ENCODE results near the gene LRRC8E. TPM values are rescaled to one million over a fixed set of nuclear protein-coding genes. Genes with fewer than 3 reads are reported as not detected.
"Not testable (repeated sequence)": the region's sequence is repeated elsewhere in the genome, so short reads cannot be mapped to it uniquely, and the experiment has no call there.

LRRC8E gene
- total and polyA plus RNA-seq, 4 donors: 1.8 to 3.3 (median 2.4) TPM; not detected in 1

DNA sequence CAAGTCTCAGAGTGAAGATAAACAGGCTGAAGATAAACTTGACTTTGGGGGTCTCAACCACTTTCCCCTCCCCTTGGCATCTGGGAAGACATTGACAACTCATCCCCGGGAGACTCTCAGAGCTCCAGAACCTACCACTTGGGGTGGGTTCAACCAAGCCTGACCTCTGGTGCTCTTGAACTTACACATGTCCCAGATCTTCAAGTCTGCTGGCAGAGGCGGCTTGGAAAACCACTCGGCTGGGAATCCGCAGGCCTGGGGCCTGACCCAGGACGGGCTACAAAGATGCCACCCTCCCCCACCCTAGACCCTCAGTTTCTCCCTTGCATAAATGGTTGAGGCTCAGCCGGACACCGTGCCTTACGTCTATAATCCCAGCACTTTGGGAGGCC lies 512 bp downstream of the LRRC8E start:
- Histone ChIP-seq H3K27ac (ENCODE audit: low read depth in 1 of 2, low read length in 2 of 2) (no peak overlapping the region), H3K4me1 (ENCODE audit: control insufficient read depth in 4 of 4, insufficient read depth in 4 of 4, low read length in 3 of 4) (peaks cover 0 to 13% (median 7%) of the 10 kb centered on the region in 4 donors), H3K27me3 (ENCODE audit: control insufficient read depth in 4 of 4, insufficient read depth in 4 of 4, low read length in 3 of 4) (no peaks in the 10 kb centered on the region), H3K36me3 (ENCODE audit: control insufficient read depth in 4 of 4, insufficient read depth in 3 of 4, low read depth in 1 of 4, low read length in 3 of 4) (no peaks in the 10 kb centered on the region), H3K9me3 (ENCODE audit: control insufficient read depth in 4 of 4, low read length in 3 of 4) (no peaks in the 10 kb centered on the region), H3K4me3 (ENCODE audit: low read depth in 1 of 3, low read length in 3 of 3) (peak overlapping the region; percentile 41 to 76 (median 42)), H3K9ac (ENCODE audit: low read depth in 1 of 2, low read length in 2 of 2) (peak overlapping the region in 1 of 2 donors; percentile 69)
- DNase-seq (ENCODE audit: low spot score): no peak
- TF ChIP-seq TAF1 (conservative IDR thresholded peaks at IDR 0.05) (no peak), FOXA1 (IDR thresholded peaks at IDR 0.05) (no peak), EGR1 (IDR thresholded peaks at IDR 0.05; ENCODE audit: low read depth in 2 of 2) (no peak), GABPA (IDR thresholded peaks at IDR 0.05 in 1 of 2, conservative IDR thresholded peaks at IDR 0.05 in 1 of 2) (no peak), SP1 (IDR thresholded peaks at IDR 0.05) (no peak), HNF4A (conservative IDR thresholded peaks at IDR 0.05) (no peak), FOXA2 (IDR thresholded peaks at IDR 0.05) (no peak), JUND (IDR thresholded peaks at IDR 0.05) (no peak), NR2F2 (IDR thresholded peaks at IDR 0.05) (no peak), RAD21 (IDR thresholded peaks at IDR 0.05) (no peak), HNF4G (IDR thresholded peaks at IDR 0.05) (no peak), RXRA (IDR thresholded peaks at IDR 0.05) (no peak)
- TF ChIP-seq, protein P1, sequence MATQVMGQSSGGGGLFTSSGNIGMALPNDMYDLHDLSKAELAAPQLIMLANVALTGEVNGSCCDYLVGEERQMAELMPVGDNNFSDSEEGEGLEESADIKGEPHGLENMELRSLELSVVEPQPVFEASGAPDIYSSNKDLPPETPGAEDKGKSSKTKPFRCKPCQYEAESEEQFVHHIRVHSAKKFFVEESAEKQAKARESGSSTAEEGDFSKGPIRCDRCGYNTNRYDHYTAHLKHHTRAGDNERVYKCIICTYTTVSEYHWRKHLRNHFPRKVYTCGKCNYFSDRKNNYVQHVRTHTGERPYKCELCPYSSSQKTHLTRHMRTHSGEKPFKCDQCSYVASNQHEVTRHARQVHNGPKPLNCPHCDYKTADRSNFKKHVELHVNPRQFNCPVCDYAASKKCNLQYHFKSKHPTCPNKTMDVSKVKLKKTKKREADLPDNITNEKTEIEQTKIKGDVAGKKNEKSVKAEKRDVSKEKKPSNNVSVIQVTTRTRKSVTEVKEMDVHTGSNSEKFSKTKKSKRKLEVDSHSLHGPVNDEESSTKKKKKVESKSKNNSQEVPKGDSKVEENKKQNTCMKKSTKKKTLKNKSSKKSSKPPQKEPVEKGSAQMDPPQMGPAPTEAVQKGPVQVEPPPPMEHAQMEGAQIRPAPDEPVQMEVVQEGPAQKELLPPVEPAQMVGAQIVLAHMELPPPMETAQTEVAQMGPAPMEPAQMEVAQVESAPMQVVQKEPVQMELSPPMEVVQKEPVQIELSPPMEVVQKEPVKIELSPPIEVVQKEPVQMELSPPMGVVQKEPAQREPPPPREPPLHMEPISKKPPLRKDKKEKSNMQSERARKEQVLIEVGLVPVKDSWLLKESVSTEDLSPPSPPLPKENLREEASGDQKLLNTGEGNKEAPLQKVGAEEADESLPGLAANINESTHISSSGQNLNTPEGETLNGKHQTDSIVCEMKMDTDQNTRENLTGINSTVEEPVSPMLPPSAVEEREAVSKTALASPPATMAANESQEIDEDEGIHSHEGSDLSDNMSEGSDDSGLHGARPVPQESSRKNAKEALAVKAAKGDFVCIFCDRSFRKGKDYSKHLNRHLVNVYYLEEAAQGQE (IDR thresholded peaks at IDR 0.05): no peak
- TF ChIP-seq, protein P2, sequence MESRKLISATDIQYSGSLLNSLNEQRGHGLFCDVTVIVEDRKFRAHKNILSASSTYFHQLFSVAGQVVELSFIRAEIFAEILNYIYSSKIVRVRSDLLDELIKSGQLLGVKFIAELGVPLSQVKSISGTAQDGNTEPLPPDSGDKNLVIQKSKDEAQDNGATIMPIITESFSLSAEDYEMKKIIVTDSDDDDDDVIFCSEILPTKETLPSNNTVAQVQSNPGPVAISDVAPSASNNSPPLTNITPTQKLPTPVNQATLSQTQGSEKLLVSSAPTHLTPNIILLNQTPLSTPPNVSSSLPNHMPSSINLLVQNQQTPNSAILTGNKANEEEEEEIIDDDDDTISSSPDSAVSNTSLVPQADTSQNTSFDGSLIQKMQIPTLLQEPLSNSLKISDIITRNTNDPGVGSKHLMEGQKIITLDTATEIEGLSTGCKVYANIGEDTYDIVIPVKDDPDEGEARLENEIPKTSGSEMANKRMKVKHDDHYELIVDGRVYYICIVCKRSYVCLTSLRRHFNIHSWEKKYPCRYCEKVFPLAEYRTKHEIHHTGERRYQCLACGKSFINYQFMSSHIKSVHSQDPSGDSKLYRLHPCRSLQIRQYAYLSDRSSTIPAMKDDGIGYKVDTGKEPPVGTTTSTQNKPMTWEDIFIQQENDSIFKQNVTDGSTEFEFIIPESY (IDR thresholded peaks at IDR 0.05): no peak
- TF ChIP-seq, protein P3, sequence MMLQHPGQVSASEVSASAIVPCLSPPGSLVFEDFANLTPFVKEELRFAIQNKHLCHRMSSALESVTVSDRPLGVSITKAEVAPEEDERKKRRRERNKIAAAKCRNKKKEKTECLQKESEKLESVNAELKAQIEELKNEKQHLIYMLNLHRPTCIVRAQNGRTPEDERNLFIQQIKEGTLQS (IDR thresholded peaks at IDR 0.05): no peak
- TF ChIP-seq, protein P4, sequence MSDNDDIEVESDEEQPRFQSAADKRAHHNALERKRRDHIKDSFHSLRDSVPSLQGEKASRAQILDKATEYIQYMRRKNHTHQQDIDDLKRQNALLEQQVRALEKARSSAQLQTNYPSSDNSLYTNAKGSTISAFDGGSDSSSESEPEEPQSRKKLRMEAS (IDR thresholded peaks at IDR 0.05): no peak
- WGBS: 81% methylated on average over 8 of the region's 8 CpGs

DNA sequence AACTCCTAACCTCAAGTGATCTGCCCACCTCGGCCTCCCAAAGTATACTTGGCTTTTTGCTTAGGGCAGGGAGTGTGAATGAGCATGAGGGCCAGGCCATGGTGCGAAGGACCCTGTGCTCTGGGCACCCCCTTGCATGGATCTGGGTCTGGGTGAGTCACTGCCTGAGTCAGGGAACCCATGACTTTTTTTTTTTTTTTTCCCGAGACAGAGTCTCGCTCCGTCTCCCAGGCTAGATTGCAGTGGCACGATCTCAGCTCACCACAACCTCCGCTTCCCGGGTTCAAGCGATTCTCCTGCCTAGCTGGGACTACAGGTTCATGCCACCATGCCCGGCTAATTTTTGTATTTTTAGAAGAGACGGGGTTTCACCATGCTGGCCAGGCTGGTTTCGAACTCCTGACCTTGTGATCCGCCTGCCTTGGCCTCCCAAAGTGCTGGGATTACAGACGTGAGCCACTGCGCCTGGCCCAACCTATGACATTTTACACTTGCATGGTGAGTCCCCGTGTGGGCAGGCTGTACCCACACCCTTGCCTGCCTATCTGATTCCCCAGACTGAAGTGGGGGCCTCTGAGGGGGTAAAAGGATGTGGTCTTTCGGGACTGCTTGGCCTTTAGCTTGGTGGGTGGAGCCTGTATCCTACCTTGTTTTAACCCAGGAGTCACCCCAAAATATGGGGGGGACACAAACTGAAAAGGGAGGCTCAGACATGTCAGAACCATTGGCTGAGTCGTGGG lies 5.2 kb downstream of the LRRC8E start:
- H3K27ac ChIP-seq (ENCODE audit: low read depth in 1 of 2, low read length in 2 of 2); DNase-seq (ENCODE audit: low spot score); H3K4me3 ChIP-seq (ENCODE audit: low read depth in 1 of 3, low read length in 3 of 3); H3K9me3 ChIP-seq (ENCODE audit: control insufficient read depth in 4 of 4, low read length in 3 of 4); H3K36me3 ChIP-seq (ENCODE audit: control insufficient read depth in 4 of 4, insufficient read depth in 3 of 4, low read depth in 1 of 4, low read length in 3 of 4); H3K27me3 ChIP-seq (ENCODE audit: control insufficient read depth in 4 of 4, insufficient read depth in 4 of 4, low read length in 3 of 4); H3K9ac ChIP-seq (ENCODE audit: low read depth in 1 of 2, low read length in 2 of 2): not testable (repeated sequence)
- H3K4me1 ChIP-seq (ENCODE audit: control insufficient read depth in 4 of 4, insufficient read depth in 4 of 4, low read length in 3 of 4): peaks cover 6 to 19% (median 9%) of the 10 kb centered on the region in 4 donors
- 89% methylated on average over 18 of the region's 18 CpGs for WGBS
